Measurements from ENCODE around the gene ENTPD6. TPM values are rescaled to one million over a fixed set of nuclear protein-coding genes. Genes with fewer than 3 reads are reported as not detected.
A peak's percentile ranks its signal among the peaks of the same experiment; 100 is the strongest.

ENTPD6 gene
- total RNA-seq, 2 donors from 2014 or later = 105 to 194 TPM

DNA sequence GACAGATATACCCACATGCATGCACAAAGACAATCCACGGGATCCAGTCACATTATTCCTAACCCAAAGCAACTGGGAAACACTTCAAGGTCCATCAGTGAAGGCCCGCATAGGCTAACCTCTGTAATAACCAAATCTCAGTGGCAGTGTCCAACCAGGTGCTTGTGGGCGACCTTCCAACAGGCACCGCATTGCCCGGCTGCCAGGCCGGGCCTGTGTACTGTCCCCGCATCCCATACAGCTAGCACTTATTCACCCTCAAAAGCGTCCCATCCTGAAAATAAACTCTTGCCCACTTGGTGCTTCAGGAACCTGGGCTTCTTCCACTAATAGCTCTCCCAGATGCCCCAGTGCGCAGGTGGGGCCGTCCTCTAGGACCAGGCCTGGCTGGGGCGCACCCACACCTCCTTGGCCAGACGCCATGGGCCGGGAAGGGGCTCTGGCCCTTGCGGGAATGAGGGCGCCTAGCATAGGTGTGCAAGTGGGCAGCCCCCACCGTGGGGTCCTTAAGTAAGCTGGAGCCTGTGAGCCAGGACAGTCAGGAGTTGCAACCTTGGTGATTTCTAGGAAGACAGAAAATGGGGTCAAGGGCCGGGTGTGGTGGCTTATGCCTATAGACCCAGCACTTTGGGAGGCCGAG is 1.1 kb upstream of the ENTPD6 start:
- Histone ChIP-seq H3K4me3 (no peak overlapping the region), H3K36me3 (no peaks in the 10 kb centered on the region), H3K9me3 (no peaks in the 10 kb centered on the region), H3K27ac (no peak overlapping the region), H3K27me3 (replicated peaks; ENCODE audit: insufficient read depth) (no peaks in the 10 kb centered on the region), H3K4me1 (replicated peaks) (peaks cover 4% of the 10 kb centered on the region)
- intact Hi-C loops (cut with DNase I) = loop anchor here (2.0 to 10.0 kb wide), 2 partner anchors 54 to 200 kb away; partner anchors contain the start of genes ABHD12 and PYGB
- WGBS = 92% methylated on average over 18 of the region's 18 CpGs
- TF ChIP-seq POLR2AphosphoS5 (IDR thresholded peaks at IDR 0.05) = no peak
- TF ChIP-seq, protein P1, sequence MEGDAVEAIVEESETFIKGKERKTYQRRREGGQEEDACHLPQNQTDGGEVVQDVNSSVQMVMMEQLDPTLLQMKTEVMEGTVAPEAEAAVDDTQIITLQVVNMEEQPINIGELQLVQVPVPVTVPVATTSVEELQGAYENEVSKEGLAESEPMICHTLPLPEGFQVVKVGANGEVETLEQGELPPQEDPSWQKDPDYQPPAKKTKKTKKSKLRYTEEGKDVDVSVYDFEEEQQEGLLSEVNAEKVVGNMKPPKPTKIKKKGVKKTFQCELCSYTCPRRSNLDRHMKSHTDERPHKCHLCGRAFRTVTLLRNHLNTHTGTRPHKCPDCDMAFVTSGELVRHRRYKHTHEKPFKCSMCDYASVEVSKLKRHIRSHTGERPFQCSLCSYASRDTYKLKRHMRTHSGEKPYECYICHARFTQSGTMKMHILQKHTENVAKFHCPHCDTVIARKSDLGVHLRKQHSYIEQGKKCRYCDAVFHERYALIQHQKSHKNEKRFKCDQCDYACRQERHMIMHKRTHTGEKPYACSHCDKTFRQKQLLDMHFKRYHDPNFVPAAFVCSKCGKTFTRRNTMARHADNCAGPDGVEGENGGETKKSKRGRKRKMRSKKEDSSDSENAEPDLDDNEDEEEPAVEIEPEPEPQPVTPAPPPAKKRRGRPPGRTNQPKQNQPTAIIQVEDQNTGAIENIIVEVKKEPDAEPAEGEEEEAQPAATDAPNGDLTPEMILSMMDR (IDR thresholded peaks at IDR 0.05) = no peak
- no peak for TF ChIP-seq POLR2A (IDR thresholded peaks at IDR 0.05)
- no peak for DNase-seq (ENCODE audit: low spot score)

DNA sequence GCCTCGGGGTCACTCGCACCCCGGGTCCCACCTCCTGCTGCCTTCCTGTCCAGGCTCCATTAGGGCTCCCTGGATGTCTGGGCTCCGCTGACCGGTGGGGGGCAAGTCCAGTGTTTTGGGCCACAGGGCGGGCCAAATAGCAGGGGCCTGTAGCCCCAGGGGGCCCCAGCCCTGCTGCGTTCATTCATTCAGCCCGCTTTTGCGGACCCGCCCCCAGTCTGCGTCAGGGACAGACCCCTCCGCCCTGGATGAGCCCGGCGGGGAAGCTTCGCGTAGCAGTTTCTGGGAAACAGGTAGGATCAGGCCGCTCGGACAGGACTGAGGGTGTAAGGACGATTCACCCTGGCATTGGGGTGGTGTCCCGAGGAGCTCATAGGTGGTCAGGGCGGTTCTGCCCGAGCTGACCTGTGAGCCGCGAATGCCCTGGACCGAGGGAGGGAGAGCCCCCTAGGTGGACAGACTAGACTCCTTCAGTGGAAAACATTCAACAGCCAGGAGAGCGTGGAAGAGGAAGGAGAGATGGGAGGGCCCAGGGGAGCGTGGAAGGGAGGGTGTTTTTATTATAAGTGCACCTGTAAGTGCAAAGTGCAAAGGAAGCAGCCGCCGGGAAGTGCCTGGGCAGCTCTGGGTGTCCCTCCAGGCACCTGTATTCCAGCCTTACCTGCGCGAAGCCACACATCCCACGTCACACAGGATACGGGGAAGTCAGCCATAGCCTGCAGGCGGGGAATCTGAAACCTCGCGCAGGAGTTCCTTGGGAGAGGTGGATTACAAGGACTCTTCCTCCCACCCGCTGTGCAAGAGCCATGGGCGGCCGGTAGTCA is 662 bp downstream of the ENTPD6 start:
- peak; percentile 65 for DNase-seq (ENCODE audit: low spot score)
- 3% methylated on average over 39 of the region's 39 CpGs for WGBS
- TF ChIP-seq POLR2AphosphoS5 (IDR thresholded peaks at IDR 0.05) (peak; percentile 46), POLR2A (IDR thresholded peaks at IDR 0.05) (no peak)
- TF ChIP-seq, protein P1 (IDR thresholded peaks at IDR 0.05) = peak in 1 of 4 experiments; percentile 12
- Histone ChIP-seq H3K36me3 (no peaks in the 10 kb centered on the region), H3K27me3 (replicated peaks; ENCODE audit: insufficient read depth) (no peaks in the 10 kb centered on the region), H3K4me1 (replicated peaks) (peaks cover 4% of the 10 kb centered on the region), H3K9me3 (no peaks in the 10 kb centered on the region), H3K4me3 (peak overlapping the region; percentile 78 to 94), H3K27ac (peak overlapping the region; percentile 93 to 95)
- intact Hi-C loops (cut with DNase I) = loop anchor here (2.0 to 10.0 kb wide), 3 partner anchors 53 to 204 kb away; partner anchors contain the start of genes ABHD12, APMAP and PYGB

DNA sequence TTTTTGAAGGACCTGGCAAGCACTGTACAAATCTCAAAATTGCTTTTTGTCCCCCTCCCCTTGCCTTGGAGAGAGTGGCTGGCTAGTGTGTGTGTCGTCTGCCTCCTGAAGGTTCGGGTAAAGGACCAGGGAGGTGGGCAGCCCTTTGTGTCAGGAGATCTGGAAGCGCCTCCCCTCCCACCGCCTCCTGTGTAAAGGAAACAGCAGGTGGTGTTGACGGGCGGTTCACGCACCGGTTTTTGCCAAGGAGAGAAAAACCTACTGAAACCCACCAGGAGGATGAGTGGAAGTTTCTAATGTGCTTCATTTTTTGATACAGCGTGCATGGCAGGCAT is 1.2 kb downstream of the ENTPD6 start:
- Histone ChIP-seq H3K36me3 (no peaks in the 10 kb centered on the region), H3K27ac (peak overlapping the region; percentile 93 to 95), H3K4me3 (peak overlapping the region; percentile 78 to 94), H3K4me1 (replicated peaks) (peaks cover 4% of the 10 kb centered on the region), H3K9me3 (no peaks in the 10 kb centered on the region), H3K27me3 (replicated peaks; ENCODE audit: insufficient read depth) (no peaks in the 10 kb centered on the region)
- intact Hi-C loops (cut with DNase I) = loop anchor here (5.0 to 10.0 kb wide), 2 partner anchors 198 to 204 kb away; partner anchors contain the start of genes ABHD12 and APMAP
- WGBS = 24% methylated on average over 9 of the region's 9 CpGs
- peak; percentile 44 for DNase-seq (ENCODE audit: low spot score)
- TF ChIP-seq POLR2AphosphoS5 (IDR thresholded peaks at IDR 0.05) (no peak), POLR2A (IDR thresholded peaks at IDR 0.05) (no peak)
- TF ChIP-seq, protein P1 (IDR thresholded peaks at IDR 0.05) = no peak

DNA sequence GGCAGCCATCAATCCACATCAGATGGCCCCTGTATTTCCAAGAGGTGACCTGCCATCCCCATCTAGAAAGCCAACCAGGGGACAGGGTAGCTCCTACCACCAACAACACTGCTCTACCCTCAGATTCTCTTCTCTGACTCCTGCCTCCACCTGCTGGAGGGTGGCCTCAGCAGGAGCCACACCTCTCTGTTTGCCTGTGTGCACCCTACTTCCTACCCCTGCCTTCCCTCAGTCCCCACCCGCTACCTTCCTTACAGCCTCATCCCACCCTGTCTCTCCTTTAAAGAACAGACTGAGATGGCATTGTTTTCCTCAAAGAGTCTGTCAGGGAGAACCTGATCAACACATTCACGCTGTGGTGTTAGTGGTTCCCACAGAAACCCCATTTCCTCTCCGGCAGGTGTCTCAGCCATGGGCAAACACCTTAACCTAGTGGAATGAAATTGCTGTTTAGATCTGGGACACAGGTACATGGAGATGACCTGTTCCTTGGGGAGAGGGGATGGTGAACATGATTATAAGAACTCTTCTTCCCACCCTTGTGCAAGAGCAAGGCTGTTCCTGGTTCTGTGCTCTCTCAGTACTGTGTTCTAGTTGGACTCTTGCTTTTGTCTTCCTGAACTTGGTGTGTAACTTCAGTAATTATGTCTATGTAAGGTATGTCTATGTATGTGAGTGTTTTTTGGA is 1.8 kb downstream of the ENTPD6 start:
- peaks cover 4% of the 10 kb centered on the region for H3K4me1 ChIP-seq (replicated peaks)

More for the DNA sequence above, 1.8 kb downstream of the ENTPD6 start:
- H3K27me3 ChIP-seq (replicated peaks; ENCODE audit: insufficient read depth) = no peaks in the 10 kb centered on the region
- H3K36me3 ChIP-seq = no peaks in the 10 kb centered on the region
- DNase-seq (ENCODE audit: low spot score) = no peak
- intact Hi-C loops (cut with DNase I) = loop anchor here (5.0 to 10.0 kb wide), 2 partner anchors 197 to 205 kb away; partner anchors contain the start of genes ABHD12 and APMAP
- H3K9me3 ChIP-seq = no peaks in the 10 kb centered on the region
- peak overlapping the region; percentile 93 to 95 for H3K27ac ChIP-seq
- WGBS = 78% methylated on average over 3 of the region's 3 CpGs
- TF ChIP-seq, protein P1 (IDR thresholded peaks at IDR 0.05) = no peak
- TF ChIP-seq POLR2AphosphoS5 (IDR thresholded peaks at IDR 0.05) (no peak), POLR2A (IDR thresholded peaks at IDR 0.05) (no peak)
- H3K4me3 ChIP-seq = peak overlapping the region in 1 of 2 donors; percentile 78

All from prostate gland (tissue), 2 donors.